Stimulated activated naive CD8-positive, alpha-beta T cell treated with anti-CD3 and anti-CD28 coated beads, Interleukin-15, amount 100 ng/mL, for 72 hours (primary cell): Measurements from ENCODE around the gene KYAT1.
A peak's percentile ranks its signal among the peaks of the same experiment; 100 is the strongest.
"Not testable (repeated sequence)": the region's sequence is repeated elsewhere in the genome, so short reads cannot be mapped to it uniquely, and the experiment has no call there.

Source experiments
- ATAC-seq: fragments of 150-1000 bp; cut with Tn5 transposase; 2 replicates; pipeline ENCODE4 v1.10.0; 2021; ENCODE audit warnings: mild to moderate bottlenecking, moderate library complexity
- DNase-seq, 2 donors: peaks; one replicate each; pipeline ENCODE4 v3.0.0; 2021 to 2022
- H3K27ac Mint-ChIP-seq, 2 donors: one replicate each; pipeline ENCODE4 v1.8.0; 2022; ENCODE audit warnings: mild to moderate bottlenecking in 2 of 2, mixed read lengths in 2 of 2, moderate library complexity in 2 of 2
- H3K27me3 Mint-ChIP-seq: one replicate; pipeline ENCODE4 v1.8.0; 2022; ENCODE audit warnings: mixed read lengths
- H3K4me1 Mint-ChIP-seq: one replicate; pipeline ENCODE4 v1.8.0; 2022; ENCODE audit warnings: mild to moderate bottlenecking, mixed read lengths
- H3K4me3 Mint-ChIP-seq, 2 donors: one replicate each; pipeline ENCODE4 v1.8.0; 2022; ENCODE audit warnings: mild to moderate bottlenecking in 2 of 2, mixed read lengths in 2 of 2, moderate library complexity in 1 of 2
- H3K9me3 Mint-ChIP-seq, 2 donors: one replicate each; pipeline ENCODE4 v1.8.0; 2022; ENCODE audit warnings: mixed read lengths in 2 of 2

KYAT1 gene

DNA sequence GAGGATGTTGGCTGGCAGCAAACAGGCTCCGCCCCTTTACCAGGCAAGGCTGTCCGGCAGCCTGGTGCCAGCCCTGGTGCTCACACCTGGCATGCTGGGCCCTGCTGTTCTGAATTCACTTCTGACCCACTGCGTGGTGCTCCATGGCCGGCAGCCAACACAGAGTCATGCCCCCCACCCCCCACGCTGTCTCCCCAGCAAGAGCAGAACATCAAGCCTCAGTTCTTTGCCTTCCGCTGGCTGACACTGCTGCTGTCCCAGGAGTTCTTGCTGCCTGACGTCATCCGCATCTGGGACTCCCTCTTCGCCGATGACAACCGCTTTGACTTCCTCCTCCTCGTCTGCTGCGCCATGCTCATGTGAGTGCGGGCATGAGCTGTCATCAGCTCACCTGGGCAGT, 76.1 kb downstream of the KYAT1 start:
- H3K4me1 Mint-ChIP-seq, result no peaks in the 10 kb centered on the region
- H3K27me3 Mint-ChIP-seq, result no peaks in the 10 kb centered on the region
- no peak overlapping the region for H3K27ac Mint-ChIP-seq
- H3K9me3 Mint-ChIP-seq, result no peaks in the 10 kb centered on the region
- H3K4me3 Mint-ChIP-seq, result no peak overlapping the region
- DNase-seq (no peak), ATAC-seq (no peak)

- Mint-ChIP-seq H3K27ac (no peak overlapping the region), H3K9me3 (no peaks in the 10 kb centered on the region), H3K4me3 (no peak overlapping the region), H3K4me1 (no peaks in the 10 kb centered on the region), H3K27me3 (no peaks in the 10 kb centered on the region)
- ATAC-seq (no peak), DNase-seq (no peak)
Measured at GRCh38 chr9:128802482-128802881, 79.3 kb downstream of the KYAT1 start.

- no peaks in the 10 kb centered on the region for H3K27me3 Mint-ChIP-seq
- H3K27ac Mint-ChIP-seq, result peak overlapping the region in 1 of 2 donors; percentile 34
Measured at GRCh38 chr9:128800061-128800460, 81.7 kb downstream of the KYAT1 start.

GRCh38 chr9:128798896-128799295, 82.9 kb downstream of the KYAT1 start:
- H3K4me1 Mint-ChIP-seq, result no peaks in the 10 kb centered on the region
- H3K4me3 Mint-ChIP-seq, result no peak overlapping the region
- DNase-seq (no peak), ATAC-seq (no peak)
- H3K9me3 Mint-ChIP-seq, result no peaks in the 10 kb centered on the region
- no peak overlapping the region for H3K27ac Mint-ChIP-seq
- no peaks in the 10 kb centered on the region for H3K27me3 Mint-ChIP-seq

More at GRCh38 chr9:128800061-128800460, 81.7 kb downstream of the KYAT1 start:
- ATAC-seq (no peak), DNase-seq (no peak)
- H3K4me3 Mint-ChIP-seq, result no peak overlapping the region
- H3K4me1 Mint-ChIP-seq, result no peaks in the 10 kb centered on the region
- no peaks in the 10 kb centered on the region for H3K9me3 Mint-ChIP-seq

DNA sequence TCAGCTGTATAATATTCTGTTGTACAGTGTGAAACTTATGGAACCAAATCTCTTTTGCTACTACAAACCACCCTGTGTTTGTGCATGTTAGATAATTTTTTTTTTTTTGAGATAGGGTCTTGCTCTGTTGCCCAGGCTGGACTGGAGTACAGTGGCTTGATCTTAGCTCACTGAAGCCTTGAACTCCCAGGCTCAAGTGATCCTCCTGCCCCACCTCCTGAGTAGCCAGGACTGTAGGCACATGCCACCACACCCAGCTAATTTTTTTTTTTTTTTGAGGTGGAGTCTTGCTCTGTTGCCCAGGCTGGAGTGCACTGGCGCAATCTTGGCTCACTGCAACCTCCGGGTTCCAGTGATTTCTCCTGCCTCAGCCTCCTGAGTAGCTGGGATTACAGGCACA, 86.8 kb downstream of the KYAT1 start:
- not testable (repeated sequence) for H3K4me3 Mint-ChIP-seq, H3K9me3 Mint-ChIP-seq, H3K27ac Mint-ChIP-seq, DNase-seq, ATAC-seq, H3K4me1 Mint-ChIP-seq, H3K27me3 Mint-ChIP-seq

GRCh38 chr9:128792978-128793686, 88.6 kb downstream of the KYAT1 start:
- Mint-ChIP-seq H3K27ac (peak overlapping the region in 1 of 2 donors; percentile 81), H3K4me1 (peaks cover 20% of the 10 kb centered on the region), H3K27me3 (no peaks in the 10 kb centered on the region), H3K9me3 (no peaks in the 10 kb centered on the region), H3K4me3 (no peak overlapping the region)
- no peak for ATAC-seq
- DNase-seq, result no peak

- Mint-ChIP-seq H3K9me3 (no peaks in the 10 kb centered on the region), H3K4me3 (no peak overlapping the region), H3K4me1 (peaks cover 25% of the 10 kb centered on the region), H3K27me3 (no peaks in the 10 kb centered on the region), H3K27ac (no peak overlapping the region)
- ATAC-seq, result no peak
- DNase-seq, result no peak
Measured at GRCh38 chr9:128792134-128792533, 89.6 kb downstream of the KYAT1 start.

- DNase-seq, result no peak
- Mint-ChIP-seq H3K9me3 (no peaks in the 10 kb centered on the region), H3K4me1 (peaks cover 31% of the 10 kb centered on the region), H3K27ac (peak overlapping the region; percentile 19 to 42), H3K27me3 (no peaks in the 10 kb centered on the region), H3K4me3 (no peak overlapping the region)
- no peak for ATAC-seq
Measured at GRCh38 chr9:128790536-128790935, 91.2 kb downstream of the KYAT1 start.

GRCh38 chr9:128788445-128788844, 93.3 kb downstream of the KYAT1 start:
- Mint-ChIP-seq H3K4me1 (peaks cover 35% of the 10 kb centered on the region), H3K27ac (peak overlapping the region in 1 of 2 donors; percentile 98)
- no peak for ATAC-seq

DNA sequence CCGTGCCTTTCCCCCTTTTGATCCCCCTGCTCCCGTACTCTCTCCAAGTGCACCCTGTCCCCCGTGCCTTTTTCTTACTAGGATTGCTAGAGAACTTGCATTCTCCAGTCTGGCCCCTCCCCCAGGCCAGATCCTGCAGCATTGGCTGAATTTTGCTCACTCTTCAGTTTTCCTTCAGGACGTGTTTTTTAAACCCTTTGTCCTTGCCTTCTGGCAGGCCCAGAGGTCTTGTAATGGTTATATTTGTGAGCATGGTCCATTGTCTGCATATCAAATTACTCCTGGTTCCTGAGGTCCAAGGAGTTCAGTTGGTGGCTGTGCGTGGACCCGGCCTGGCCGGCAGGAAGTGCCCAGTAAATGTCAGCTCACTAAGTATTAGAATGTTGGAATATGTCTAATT, 94.1 kb downstream of the KYAT1 start:
- ATAC-seq (no peak), DNase-seq (no peak)
- peak overlapping the region; percentile 96 to 98 for H3K27ac Mint-ChIP-seq
- H3K9me3 Mint-ChIP-seq, result no peaks in the 10 kb centered on the region
- peak overlapping the region; percentile 99 for H3K4me3 Mint-ChIP-seq
- H3K27me3 Mint-ChIP-seq, result no peaks in the 10 kb centered on the region
- H3K4me1 Mint-ChIP-seq, result peaks cover 34% of the 10 kb centered on the region

More at GRCh38 chr9:128788445-128788844, 93.3 kb downstream of the KYAT1 start:
- DNase-seq, result no peak
- Mint-ChIP-seq H3K4me3 (peak overlapping the region; percentile 99), H3K27me3 (no peaks in the 10 kb centered on the region), H3K9me3 (no peaks in the 10 kb centered on the region)

DNA sequence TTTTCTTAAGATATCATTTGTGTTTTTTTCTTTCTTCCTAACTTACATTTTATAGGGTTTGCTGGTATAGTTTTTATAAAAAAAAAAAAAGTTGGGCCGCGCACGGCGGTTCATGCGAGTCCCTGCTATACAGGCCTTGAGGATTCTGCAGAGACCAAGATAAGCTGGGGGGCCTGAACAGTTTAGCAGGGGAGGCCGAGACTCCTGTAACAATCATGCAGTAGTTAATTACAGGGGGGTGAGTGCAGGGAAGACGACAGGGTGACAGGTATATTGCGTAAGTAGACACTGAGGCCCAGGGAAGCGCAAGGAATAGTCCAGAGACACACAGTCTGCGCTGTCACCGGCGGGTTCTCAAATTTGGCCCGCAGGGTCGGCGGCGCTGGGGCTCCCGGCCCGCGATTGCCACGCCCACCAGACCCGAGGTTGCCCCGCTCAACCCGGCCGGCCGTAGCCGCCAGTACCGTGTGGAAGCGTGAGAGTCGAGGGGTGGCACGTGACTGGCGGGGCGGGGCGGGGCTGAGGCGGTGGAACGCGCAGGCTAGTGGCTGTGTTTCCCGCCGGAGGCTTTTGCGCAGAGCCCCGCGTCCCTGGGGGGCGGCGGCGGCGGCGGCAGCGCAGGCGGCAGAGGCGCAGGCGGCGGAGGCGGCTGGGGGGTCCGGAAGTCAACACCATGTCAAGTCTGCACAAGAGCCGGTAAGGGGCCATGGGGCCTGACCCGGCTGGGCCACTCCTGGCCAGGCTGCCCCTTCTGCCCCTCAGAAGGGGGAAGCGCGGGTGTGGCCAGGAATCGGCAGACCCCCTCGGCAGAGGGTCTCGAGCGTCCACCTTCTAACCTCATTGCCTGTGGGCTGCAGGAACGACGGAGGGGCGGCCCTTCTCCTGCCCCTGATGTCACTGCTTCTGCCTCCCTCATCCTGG, 94.8 kb downstream of the KYAT1 start, which contains the start of gene TBC1D13:
TSS of gene TBC1D13 (plus strand) at position 573 of the 921 bp plus-strand sequence. CDS start at position 674, 101 bp downstream.
- no peaks in the 10 kb centered on the region for H3K27me3 Mint-ChIP-seq
- H3K4me3 Mint-ChIP-seq, result peak within 1 kb of the TSS; percentile 99
- H3K9me3 Mint-ChIP-seq, result no peaks in the 10 kb centered on the region
- peaks cover 32% of the 10 kb centered on the region for H3K4me1 Mint-ChIP-seq
- peak within 1 kb of the TSS; percentile 96 to 98 for H3K27ac Mint-ChIP-seq
- DNase-seq, result peak; percentile 91 to 92
- peak; percentile 98 for ATAC-seq

GRCh38 chr9:128785427-128785826, 96.3 kb downstream of the KYAT1 start:
- H3K4me3 Mint-ChIP-seq, result no peak overlapping the region
- no peaks in the 10 kb centered on the region for H3K27me3 Mint-ChIP-seq
- H3K27ac Mint-ChIP-seq, result no peak overlapping the region
- peaks cover 32% of the 10 kb centered on the region for H3K4me1 Mint-ChIP-seq
- ATAC-seq (no peak), DNase-seq (no peak)
- no peaks in the 10 kb centered on the region for H3K9me3 Mint-ChIP-seq
